ENCODE results near the gene BACH2. TPM values are rescaled to one million over a fixed set of nuclear protein-coding genes. Genes with fewer than 3 reads are reported as not detected.

Gene BACH2
- polyA plus RNA-seq, 2 of the 4 experiments (the other 2 are of a cell fraction), result 0.01 to 0.36 TPM

DNA sequence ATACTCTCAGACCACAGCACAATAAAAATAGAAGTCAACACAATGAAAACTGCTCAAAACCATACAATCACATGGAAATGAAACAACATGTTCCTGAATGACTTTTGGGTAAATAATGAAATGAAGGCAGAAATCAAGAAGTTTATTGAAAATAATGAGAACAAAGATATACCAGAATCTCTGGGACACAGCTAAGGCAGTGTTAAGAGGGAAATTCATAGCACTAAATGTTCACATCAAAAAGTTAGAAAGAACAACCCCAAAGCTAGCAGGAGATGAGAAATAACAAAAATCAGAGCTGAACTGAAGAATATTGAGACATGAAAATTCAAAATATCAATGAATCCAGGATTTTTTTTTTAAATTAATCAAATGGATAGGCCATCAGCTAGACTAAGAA lies 183.3 kb downstream of the BACH2 start (continued):
- TF ChIP-seq, protein P1, sequence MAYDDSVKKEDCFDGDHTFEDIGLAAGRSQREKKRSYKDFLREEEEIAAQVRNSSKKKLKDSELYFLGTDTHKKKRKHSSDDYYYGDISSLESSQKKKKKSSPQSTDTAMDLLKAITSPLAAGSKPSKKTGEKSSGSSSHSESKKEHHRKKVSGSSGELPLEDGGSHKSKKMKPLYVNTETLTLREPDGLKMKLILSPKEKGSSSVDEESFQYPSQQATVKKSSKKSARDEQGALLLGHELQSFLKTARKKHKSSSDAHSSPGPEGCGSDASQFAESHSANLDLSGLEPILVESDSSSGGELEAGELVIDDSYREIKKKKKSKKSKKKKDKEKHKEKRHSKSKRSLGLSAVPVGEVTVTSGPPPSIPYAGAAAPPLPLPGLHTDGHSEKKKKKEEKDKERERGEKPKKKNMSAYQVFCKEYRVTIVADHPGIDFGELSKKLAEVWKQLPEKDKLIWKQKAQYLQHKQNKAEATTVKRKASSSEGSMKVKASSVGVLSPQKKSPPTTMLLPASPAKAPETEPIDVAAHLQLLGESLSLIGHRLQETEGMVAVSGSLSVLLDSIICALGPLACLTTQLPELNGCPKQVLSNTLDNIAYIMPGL (CRISPR knock-in tag; IDR thresholded peaks at IDR 0.05; ENCODE audit: borderline replicate concordance), result no peak
- no peak for TF ChIP-seq CHD2 (IDR thresholded peaks at IDR 0.05; ENCODE audit: low read length, partially characterized antibody)

DNA sequence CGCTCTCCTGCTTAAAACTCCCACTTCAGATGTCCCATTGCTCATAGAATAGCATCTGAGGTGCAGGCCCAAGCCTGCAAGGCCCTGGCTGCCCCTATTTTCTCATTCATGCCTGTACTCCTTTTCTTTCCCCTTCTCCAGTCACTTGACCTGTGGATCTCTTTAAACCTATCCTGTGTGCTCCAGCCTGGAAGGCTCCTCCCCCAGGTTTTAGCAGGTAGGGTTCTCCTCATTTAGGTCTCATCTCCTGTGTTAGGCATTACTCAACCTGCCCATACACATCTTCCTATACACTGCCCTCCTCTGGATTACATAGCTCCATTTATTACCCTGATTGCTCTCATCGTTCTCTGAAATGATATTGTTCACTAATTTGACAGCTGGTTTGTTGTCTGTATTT lies 185.3 kb downstream of the BACH2 start:
- Histone ChIP-seq H3K4me1 (no peaks in the 10 kb centered on the region), H3K4me2 (no peak overlapping the region), H3K9me3 (peaks cover 8% of the 10 kb centered on the region; the same call in 1 of the 3 replicates), H3K27ac (no peak overlapping the region), H3K4me3 (no peak overlapping the region)
- FAIRE-seq (no peak), ATAC-seq (no peak), DNase-seq (ENCODE audit: low read depth in 1 of 2, low spot score in 1 of 2) (no peak)
- TF ChIP-seq RNF2 (IDR thresholded peaks at IDR 0.05; ENCODE audit: borderline replicate concordance, low read depth) (no peak), JUNB (IDR thresholded peaks at IDR 0.05) (no peak), SMC3 (IDR thresholded peaks at IDR 0.05) (no peak), TFCP2L1 (CRISPR knock-in tag; IDR thresholded peaks at IDR 0.05) (no peak), ZC3H11A (IDR thresholded peaks at IDR 0.05) (no peak), JUN (IDR thresholded peaks at IDR 0.05) (no peak), NPAS2 (CRISPR knock-in tag; IDR thresholded peaks at IDR 0.05; ENCODE audit: borderline replicate concordance) (no peak), FOSB (CRISPR knock-in tag; IDR thresholded peaks at IDR 0.05) (no peak)
- TF ChIP-seq, protein P2, sequence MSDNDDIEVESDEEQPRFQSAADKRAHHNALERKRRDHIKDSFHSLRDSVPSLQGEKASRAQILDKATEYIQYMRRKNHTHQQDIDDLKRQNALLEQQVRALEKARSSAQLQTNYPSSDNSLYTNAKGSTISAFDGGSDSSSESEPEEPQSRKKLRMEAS (IDR thresholded peaks at IDR 0.05), result no peak
- TF ChIP-seq, protein P3, sequence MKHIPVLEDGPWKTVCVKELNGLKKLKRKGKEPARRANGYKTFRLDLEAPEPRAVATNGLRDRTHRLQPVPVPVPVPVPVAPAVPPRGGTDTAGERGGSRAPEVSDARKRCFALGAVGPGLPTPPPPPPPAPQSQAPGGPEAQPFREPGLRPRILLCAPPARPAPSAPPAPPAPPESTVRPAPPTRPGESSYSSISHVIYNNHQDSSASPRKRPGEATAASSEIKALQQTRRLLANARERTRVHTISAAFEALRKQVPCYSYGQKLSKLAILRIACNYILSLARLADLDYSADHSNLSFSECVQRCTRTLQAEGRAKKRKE (CRISPR knock-in tag; IDR thresholded peaks at IDR 0.05; ENCODE audit: low read depth), result no peak
- ChIA-PET CTCF (no interaction called here), POLR2A (no interaction called here)
- 12% methylated on average over 2 of the region's 2 CpGs for WGBS (ENCODE audit: missing lambda C conversion rate)

DNA sequence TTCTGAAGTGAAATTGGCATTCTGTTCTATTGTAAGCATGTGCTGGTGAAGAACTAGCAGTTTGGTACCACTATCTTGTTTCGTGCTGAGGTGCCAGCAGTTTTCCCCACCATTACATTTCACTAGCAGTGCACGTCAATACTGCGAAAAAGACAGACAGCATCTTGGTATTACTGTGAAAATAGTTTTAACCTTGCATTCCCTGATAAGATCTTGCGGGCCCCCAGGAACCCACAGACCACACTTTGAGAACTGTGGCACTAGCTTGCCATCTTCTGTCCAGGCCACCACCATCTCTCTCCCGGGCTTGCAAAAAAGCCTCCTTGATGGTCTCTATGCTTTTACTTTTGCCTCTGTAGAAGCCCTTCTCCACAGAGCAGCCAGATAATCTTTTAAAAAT lies 185.7 kb downstream of the BACH2 start:
- Histone ChIP-seq H3K9me3 (peaks cover 8% of the 10 kb centered on the region; the same call in 1 of the 3 replicates), H3K27ac (no peak overlapping the region), H3K4me3 (no peak overlapping the region), H3K4me1 (no peaks in the 10 kb centered on the region), H3K4me2 (no peak overlapping the region)
- POLR2A ChIA-PET, result no interaction called here
- 35% methylated on average over 5 of the region's 5 CpGs for WGBS (ENCODE audit: missing lambda C conversion rate)
- TF ChIP-seq, protein P4, sequence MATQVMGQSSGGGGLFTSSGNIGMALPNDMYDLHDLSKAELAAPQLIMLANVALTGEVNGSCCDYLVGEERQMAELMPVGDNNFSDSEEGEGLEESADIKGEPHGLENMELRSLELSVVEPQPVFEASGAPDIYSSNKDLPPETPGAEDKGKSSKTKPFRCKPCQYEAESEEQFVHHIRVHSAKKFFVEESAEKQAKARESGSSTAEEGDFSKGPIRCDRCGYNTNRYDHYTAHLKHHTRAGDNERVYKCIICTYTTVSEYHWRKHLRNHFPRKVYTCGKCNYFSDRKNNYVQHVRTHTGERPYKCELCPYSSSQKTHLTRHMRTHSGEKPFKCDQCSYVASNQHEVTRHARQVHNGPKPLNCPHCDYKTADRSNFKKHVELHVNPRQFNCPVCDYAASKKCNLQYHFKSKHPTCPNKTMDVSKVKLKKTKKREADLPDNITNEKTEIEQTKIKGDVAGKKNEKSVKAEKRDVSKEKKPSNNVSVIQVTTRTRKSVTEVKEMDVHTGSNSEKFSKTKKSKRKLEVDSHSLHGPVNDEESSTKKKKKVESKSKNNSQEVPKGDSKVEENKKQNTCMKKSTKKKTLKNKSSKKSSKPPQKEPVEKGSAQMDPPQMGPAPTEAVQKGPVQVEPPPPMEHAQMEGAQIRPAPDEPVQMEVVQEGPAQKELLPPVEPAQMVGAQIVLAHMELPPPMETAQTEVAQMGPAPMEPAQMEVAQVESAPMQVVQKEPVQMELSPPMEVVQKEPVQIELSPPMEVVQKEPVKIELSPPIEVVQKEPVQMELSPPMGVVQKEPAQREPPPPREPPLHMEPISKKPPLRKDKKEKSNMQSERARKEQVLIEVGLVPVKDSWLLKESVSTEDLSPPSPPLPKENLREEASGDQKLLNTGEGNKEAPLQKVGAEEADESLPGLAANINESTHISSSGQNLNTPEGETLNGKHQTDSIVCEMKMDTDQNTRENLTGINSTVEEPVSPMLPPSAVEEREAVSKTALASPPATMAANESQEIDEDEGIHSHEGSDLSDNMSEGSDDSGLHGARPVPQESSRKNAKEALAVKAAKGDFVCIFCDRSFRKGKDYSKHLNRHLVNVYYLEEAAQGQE (IDR thresholded peaks at IDR 0.05), result no peak
- TF ChIP-seq, protein P5, sequence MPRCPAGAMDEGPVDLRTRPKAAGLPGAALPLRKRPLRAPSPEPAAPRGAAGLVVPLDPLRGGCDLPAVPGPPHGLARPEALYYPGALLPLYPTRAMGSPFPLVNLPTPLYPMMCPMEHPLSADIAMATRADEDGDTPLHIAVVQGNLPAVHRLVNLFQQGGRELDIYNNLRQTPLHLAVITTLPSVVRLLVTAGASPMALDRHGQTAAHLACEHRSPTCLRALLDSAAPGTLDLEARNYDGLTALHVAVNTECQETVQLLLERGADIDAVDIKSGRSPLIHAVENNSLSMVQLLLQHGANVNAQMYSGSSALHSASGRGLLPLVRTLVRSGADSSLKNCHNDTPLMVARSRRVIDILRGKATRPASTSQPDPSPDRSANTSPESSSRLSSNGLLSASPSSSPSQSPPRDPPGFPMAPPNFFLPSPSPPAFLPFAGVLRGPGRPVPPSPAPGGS (IDR thresholded peaks at IDR 0.05), result no peak
- TF ChIP-seq, protein P6, sequence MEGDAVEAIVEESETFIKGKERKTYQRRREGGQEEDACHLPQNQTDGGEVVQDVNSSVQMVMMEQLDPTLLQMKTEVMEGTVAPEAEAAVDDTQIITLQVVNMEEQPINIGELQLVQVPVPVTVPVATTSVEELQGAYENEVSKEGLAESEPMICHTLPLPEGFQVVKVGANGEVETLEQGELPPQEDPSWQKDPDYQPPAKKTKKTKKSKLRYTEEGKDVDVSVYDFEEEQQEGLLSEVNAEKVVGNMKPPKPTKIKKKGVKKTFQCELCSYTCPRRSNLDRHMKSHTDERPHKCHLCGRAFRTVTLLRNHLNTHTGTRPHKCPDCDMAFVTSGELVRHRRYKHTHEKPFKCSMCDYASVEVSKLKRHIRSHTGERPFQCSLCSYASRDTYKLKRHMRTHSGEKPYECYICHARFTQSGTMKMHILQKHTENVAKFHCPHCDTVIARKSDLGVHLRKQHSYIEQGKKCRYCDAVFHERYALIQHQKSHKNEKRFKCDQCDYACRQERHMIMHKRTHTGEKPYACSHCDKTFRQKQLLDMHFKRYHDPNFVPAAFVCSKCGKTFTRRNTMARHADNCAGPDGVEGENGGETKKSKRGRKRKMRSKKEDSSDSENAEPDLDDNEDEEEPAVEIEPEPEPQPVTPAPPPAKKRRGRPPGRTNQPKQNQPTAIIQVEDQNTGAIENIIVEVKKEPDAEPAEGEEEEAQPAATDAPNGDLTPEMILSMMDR (IDR thresholded peaks at IDR 0.05), result no peak
- no peak for TF ChIP-seq JUNB (IDR thresholded peaks at IDR 0.05)
- no peak for TF ChIP-seq CHD4 (IDR thresholded peaks at IDR 0.05; ENCODE audit: borderline replicate concordance)
- TF ChIP-seq RNF2 (IDR thresholded peaks at IDR 0.05; ENCODE audit: borderline replicate concordance, low read depth), result no peak
- TF ChIP-seq, protein P7, sequence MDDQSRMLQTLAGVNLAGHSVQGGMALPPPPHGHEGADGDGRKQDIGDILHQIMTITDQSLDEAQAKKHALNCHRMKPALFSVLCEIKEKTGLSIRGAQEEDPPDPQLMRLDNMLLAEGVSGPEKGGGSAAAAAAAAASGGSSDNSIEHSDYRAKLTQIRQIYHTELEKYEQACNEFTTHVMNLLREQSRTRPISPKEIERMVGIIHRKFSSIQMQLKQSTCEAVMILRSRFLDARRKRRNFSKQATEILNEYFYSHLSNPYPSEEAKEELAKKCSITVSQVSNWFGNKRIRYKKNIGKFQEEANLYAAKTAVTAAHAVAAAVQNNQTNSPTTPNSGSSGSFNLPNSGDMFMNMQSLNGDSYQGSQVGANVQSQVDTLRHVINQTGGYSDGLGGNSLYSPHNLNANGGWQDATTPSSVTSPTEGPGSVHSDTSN (IDR thresholded peaks at IDR 0.05), result no peak
- TF ChIP-seq, protein P8, sequence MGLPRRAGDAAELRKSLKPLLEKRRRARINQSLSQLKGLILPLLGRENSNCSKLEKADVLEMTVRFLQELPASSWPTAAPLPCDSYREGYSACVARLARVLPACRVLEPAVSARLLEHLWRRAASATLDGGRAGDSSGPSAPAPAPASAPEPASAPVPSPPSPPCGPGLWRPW (IDR thresholded peaks at IDR 0.05), result no peak
- TF ChIP-seq RAD21 (conservative IDR thresholded peaks at IDR 0.05 in 1 of 2, IDR thresholded peaks at IDR 0.05 in 1 of 2), result no peak
- TF ChIP-seq HDAC2 (IDR thresholded peaks at IDR 0.05), result no peak
- TF ChIP-seq HOXB13 (CRISPR knock-in tag; IDR thresholded peaks at IDR 0.05; ENCODE audit: low read depth), result no peak
- TF ChIP-seq, protein P9, sequence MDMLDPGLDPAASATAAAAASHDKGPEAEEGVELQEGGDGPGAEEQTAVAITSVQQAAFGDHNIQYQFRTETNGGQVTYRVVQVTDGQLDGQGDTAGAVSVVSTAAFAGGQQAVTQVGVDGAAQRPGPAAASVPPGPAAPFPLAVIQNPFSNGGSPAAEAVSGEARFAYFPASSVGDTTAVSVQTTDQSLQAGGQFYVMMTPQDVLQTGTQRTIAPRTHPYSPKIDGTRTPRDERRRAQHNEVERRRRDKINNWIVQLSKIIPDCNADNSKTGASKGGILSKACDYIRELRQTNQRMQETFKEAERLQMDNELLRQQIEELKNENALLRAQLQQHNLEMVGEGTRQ (IDR thresholded peaks at IDR 0.05), result no peak
- CTCF ChIA-PET, result no interaction called here
- DNase-seq (ENCODE audit: low read depth in 1 of 2, low spot score in 1 of 2), result no peak
- ATAC-seq, result no peak
- no peak for FAIRE-seq
